GM12878 (cell line): Measurements from ENCODE around the gene PGBD5. TPM values are rescaled to one million over a fixed set of nuclear protein-coding genes. Genes with fewer than 3 reads are reported as not detected.

Source experiments
- ATAC-seq: fragments of 200-7000 bp; cut with Tn5 transposase; 3 replicates; pipeline ENCODE4 v1.9.1; 2020; ENCODE audit warnings: mild to moderate bottlenecking, moderate library complexity
- BruUV-seq: library from RNA; stranded (reverse); fragments of 400-500 nt; replicated peaks from 2 replicates; lab custom pipeline; 2021; lab: Mats Ljungman, UMichigan
- CTCF ChIA-PET: fragments of 300-600 bp; sonication (Branson Sonifier 250); formaldehyde crosslinking; extraction: SDS; loops from one replicate; lab custom pipeline; 2021; ENCODE audit warnings: inconsistent platforms; lab: Yijun Ruan, JAX
- POLR2A ChIA-PET: fragments of 350-600 bp; formaldehyde crosslinking; extraction: SDS; loops from one replicate; lab custom pipeline; 2021; ENCODE audit warnings: inconsistent platforms; lab: Charles Lee
- RAD21 ChIA-PET: fragments of 300-600 bp; sonication (Branson Sonifier 250); formaldehyde crosslinking; loops from one replicate; lab custom pipeline; 2023; ENCODE audit warnings: antibody characterized with exemption; ENCODE audit not compliant: unreplicated experiment; lab: Charles Lee
- SMC1A ChIA-PET: fragments of 300-600 bp; sonication (Branson Sonifier 250); formaldehyde crosslinking; loops from one replicate; lab custom pipeline; 2023; ENCODE audit not compliant: unreplicated experiment, uncharacterized antibody; lab: Charles Lee
- DNase-seq: peaks from one replicate; pipeline ENCODE4 v3.0.0-alpha.2; 2011; ENCODE audit warnings: low read depth, low spot score
- FAIRE-seq: peaks from 3 replicates; lab custom pipeline; 2011; peaks lifted over from hg19 to GRCh38; lab: Jason Lieb, UNC
- H2AFZ ChIP-seq: 2 replicates; pipeline ENCODE4 v1.6.0; 2011; ENCODE audit warnings: low read depth, low read length, control low read depth; ENCODE audit not compliant: control insufficient read depth
- H3K27ac ChIP-seq: 2 replicates; pipeline ENCODE4 v1.5.1; 2011; ENCODE audit warnings: control low read depth; ENCODE audit not compliant: control insufficient read depth, insufficient read depth
- H3K27me3 ChIP-seq, 2 experiments: replicated peaks in 1 of 2; 2 replicates each; pipeline versions ENCODE4 v1.6.0 to v1.6.1; 2011; ENCODE audit warnings: low read length in 1 of 2; ENCODE audit not compliant: control insufficient read depth in 2 of 2, insufficient read depth in 2 of 2
- H3K36me3 ChIP-seq, 2 experiments: 2 replicates each; pipeline ENCODE4 v1.5.1; 2011; ENCODE audit warnings: low read length in 1 of 2; ENCODE audit not compliant: control insufficient read depth in 2 of 2, insufficient read depth in 2 of 2
- H3K4me1 ChIP-seq: 2 replicates; pipeline ENCODE4 v1.6.1; 2011; ENCODE audit warnings: mild to moderate bottlenecking, low read length, moderate library complexity, mixed read lengths; ENCODE audit not compliant: control insufficient read depth, insufficient read depth
- H3K4me2 ChIP-seq: 2 replicates; pipeline ENCODE4 v1.6.0; 2011; ENCODE audit warnings: control low read depth; ENCODE audit not compliant: control insufficient read depth, insufficient read depth
- H3K4me3 ChIP-seq: fragments of 200-600 bp; sonication (generic); 2 replicates; pipeline ENCODE4 v1.5.1; 2016
- H3K79me2 ChIP-seq: 2 replicates; pipeline ENCODE4 v1.6.0; 2011; ENCODE audit warnings: low read length; ENCODE audit not compliant: control insufficient read depth, insufficient read depth
- H3K9ac ChIP-seq: 2 replicates; pipeline ENCODE4 v1.8.0; 2011; ENCODE audit warnings: low read length, control low read depth, mixed read lengths; ENCODE audit not compliant: control insufficient read depth, insufficient read depth
- H3K9me3 ChIP-seq: replicated peaks from 3 replicates; pipeline ENCODE4 v1.5.1; 2011; ENCODE audit warnings: mild to moderate bottlenecking, low read length; ENCODE audit not compliant: control insufficient read depth, insufficient read depth
- H4K20me1 ChIP-seq: 2 replicates; pipeline ENCODE4 v1.6.0; 2011; ENCODE audit not compliant: control insufficient read depth, insufficient read depth
- BHLHE40 ChIP-seq, 2 experiments: fragments of 450-650 bp in 1 of 2; IDR thresholded peaks; 2 replicates each; pipeline ENCODE4 v1.6.1; 2011 to 2017; ENCODE audit warnings: low read depth in 2 of 2, borderline replicate concordance in 1 of 2, improper control_type of control experiment in 1 of 2, low read length in 1 of 2, mild to moderate bottlenecking in 1 of 2
- CBX3 ChIP-seq: fragments of 200-600 bp; sonication (generic); IDR thresholded peaks from 2 replicates; pipeline ENCODE4 v1.6.1; 2016; ENCODE audit warnings: low read depth, borderline replicate concordance
- DPF2 ChIP-seq: fragments of 450-650 bp; IDR thresholded peaks from 2 replicates; pipeline ENCODE4 v1.6.1; 2017; ENCODE audit warnings: mild to moderate bottlenecking
- SMARCA5 ChIP-seq: fragments of 450-650 bp; IDR thresholded peaks from 2 replicates; pipeline ENCODE4 v1.6.1; 2017; ENCODE audit warnings: mild to moderate bottlenecking
- TBL1XR1 ChIP-seq: IDR thresholded peaks from 2 replicates; pipeline ENCODE4 v1.6.1; 2012; ENCODE audit warnings: low read depth, low read length, improper control_type of control experiment
- YBX1 ChIP-seq: fragments of 450-650 bp; IDR thresholded peaks from 2 replicates; pipeline ENCODE4 v1.6.1; 2016; ENCODE audit warnings: antibody characterized with exemption
- WGBS: methylation state at CpG from one replicate; pipeline ENCODE4 v1.1.6; 2016; ENCODE audit warnings: low lambda C conversion rate; ENCODE audit not compliant: insufficient replicate concordance, insufficient coverage; ENCODE audit errors: missing lambda C conversion rate; 5-methylcytosine and 5-hydroxymethylcytosine counted together
- in situ Hi-C: fragments of 300-500 bp; cut with MboI; formaldehyde crosslinking; loops from 9 replicates; pipeline ENCODE4 v1.14.3; 2018; ENCODE audit warnings: mixed read lengths
- intact Hi-C: fragments of 100-400 bp; cut with micrococcal nuclease; formaldehyde crosslinking; loops from one replicate; pipeline ENCODE4 v1.14.2; 2022; ENCODE audit not compliant: unreplicated experiment
- polyA plus RNA-seq, 11 experiments: library from polyadenylated mRNA; depleted of rRNA in 4 of 11; unstranded in 6 of 11; stranded (reverse) in 5 of 11; fragments of >200 nt; fragmentation: Nextera tagmentation in 4 of 11; fragmentation: Illumina TruSeq in 1 of 11; extraction: Ambion mirVana in 4 of 11; extraction: Trizol in 1 of 11; gene quantifications; 1 replicate in 1 of 11; 2 replicates in 10 of 11; pipeline versions ENCODE4 v1.2.1 to v1.2.3, GENCODE V29; 2011 to 2016; ENCODE audit warnings: inconsistent platforms in 2 of 11, missing spikeins in 2 of 11, low read depth in 1 of 11
- total RNA-seq, 4 experiments: library from RNA; depleted of rRNA in 3 of 4; stranded (reverse); fragments of >200 nt in 3 of 4; fragmentation: Illumina TruSeq in 1 of 4; extraction: Trizol in 1 of 4; gene quantifications; 2 replicates each; pipeline versions ENCODE4 v1.2.1 to v1.2.3, GENCODE V29; 2013 to 2021
- TF ChIP-seq, protein P1 (sequence below): fragments of 450-650 bp; IDR thresholded peaks from 2 replicates; pipeline ENCODE4 v1.6.1; 2017; ENCODE audit warnings: mild to moderate bottlenecking, moderate library complexity
- TF ChIP-seq, protein P2 (sequence below): IDR thresholded peaks from 2 replicates; pipeline ENCODE4 v1.6.1; 2011; ENCODE audit warnings: low read depth, low read length, improper control_type of control experiment, borderline replicate concordance
- TF ChIP-seq, protein P3 (sequence below): fragments of 450-650 bp; IDR thresholded peaks from 2 replicates; pipeline ENCODE4 v1.6.1; 2017; ENCODE audit warnings: mild to moderate bottlenecking, low read depth, inconsistent platforms; ENCODE audit not compliant: poor library complexity, severe bottlenecking
- TF ChIP-seq, protein P4 (sequence below): fragments of 450-650 bp; IDR thresholded peaks from 2 replicates; pipeline ENCODE4 v1.6.1; 2017; ENCODE audit warnings: antibody characterized with exemption, mild to moderate bottlenecking, moderate library complexity

PGBD5 gene
- total and polyA plus RNA-seq, 10 of the 15 experiments (the other 5 are each of a cell fraction or from before 2014, with no cell fraction given), result 0.03 TPM; not detected in 9

DNA sequence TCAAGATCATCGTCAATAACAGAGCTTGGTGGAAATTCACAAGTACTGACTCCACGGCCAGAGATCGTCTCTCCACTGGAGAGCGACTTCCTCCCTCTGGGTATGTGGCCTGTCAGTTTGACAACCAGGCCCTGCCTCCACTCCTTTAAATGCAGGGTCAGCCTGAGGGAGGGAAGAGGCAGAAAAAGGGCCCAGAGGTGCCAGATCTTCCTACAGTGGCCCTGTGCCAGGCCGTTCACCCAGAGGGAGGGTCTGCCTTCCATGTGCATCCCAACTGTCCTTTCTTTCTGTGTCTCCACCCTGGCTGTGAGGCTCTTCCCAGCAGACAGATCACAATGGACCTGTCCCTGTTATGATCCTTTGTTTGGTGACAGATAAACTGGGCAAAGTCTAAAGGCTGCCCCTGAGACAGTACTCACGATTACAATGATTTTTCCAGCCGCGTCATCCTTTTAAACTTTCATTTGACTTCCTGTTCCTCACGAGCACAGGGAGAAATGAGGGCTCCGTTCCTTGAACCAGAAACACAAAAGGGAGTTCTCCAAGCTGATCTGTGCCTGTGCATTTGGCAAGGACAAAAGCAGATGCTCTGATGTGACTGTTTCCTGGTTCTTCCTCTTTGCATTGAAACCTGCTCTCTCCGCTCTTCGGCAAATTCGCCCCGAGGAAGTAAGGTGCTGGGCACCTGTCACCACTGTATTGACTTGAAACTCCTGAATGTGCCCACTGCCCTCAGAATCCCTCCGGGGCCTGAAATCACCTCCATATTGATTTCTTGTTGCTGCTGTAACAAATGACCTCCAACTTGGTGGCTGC is 126.7 kb downstream of the PGBD5 start (continued):
- TF ChIP-seq, protein P1, sequence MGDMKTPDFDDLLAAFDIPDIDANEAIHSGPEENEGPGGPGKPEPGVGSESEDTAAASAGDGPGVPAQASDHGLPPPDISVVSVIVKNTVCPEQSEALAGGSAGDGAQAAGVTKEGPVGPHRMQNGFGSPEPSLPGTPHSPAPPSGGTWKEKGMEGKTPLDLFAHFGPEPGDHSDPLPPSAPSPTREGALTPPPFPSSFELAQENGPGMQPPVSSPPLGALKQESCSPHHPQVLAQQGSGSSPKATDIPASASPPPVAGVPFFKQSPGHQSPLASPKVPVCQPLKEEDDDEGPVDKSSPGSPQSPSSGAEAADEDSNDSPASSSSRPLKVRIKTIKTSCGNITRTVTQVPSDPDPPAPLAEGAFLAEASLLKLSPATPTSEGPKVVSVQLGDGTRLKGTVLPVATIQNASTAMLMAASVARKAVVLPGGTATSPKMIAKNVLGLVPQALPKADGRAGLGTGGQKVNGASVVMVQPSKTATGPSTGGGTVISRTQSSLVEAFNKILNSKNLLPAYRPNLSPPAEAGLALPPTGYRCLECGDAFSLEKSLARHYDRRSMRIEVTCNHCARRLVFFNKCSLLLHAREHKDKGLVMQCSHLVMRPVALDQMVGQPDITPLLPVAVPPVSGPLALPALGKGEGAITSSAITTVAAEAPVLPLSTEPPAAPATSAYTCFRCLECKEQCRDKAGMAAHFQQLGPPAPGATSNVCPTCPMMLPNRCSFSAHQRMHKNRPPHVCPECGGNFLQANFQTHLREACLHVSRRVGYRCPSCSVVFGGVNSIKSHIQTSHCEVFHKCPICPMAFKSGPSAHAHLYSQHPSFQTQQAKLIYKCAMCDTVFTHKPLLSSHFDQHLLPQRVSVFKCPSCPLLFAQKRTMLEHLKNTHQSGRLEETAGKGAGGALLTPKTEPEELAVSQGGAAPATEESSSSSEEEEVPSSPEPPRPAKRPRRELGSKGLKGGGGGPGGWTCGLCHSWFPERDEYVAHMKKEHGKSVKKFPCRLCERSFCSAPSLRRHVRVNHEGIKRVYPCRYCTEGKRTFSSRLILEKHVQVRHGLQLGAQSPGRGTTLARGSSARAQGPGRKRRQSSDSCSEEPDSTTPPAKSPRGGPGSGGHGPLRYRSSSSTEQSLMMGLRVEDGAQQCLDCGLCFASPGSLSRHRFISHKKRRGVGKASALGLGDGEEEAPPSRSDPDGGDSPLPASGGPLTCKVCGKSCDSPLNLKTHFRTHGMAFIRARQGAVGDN, result no peak
- no peak for TF ChIP-seq DPF2

DNA sequence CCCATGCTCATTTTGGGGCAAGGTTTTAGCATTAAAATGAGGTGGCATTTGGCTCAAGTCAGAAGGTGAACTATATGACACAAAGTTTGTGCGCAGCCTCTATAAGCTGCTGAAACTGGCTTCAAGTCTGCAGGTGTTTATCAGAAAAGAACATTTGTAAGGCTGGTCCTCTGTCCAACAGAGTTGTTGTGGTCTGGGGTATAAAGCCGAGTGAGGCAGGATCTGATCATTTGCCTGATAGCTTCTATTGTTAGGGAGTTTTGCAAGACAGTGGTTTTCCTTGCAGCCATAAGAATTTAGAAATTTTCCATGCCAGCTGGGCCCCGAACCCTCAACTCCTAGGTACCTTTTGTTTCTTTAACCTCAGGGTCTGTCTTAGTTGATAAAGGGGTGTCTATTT is 130.8 kb downstream of the PGBD5 start:
- Histone ChIP-seq H3K9me3 (no peaks in the 10 kb centered on the region; the same call in 2 of the 3 replicates), H3K4me1 (no peaks in the 10 kb centered on the region), H3K79me2 (no peaks in the 10 kb centered on the region), H3K27ac (no peak overlapping the region), H3K27me3 (no peaks in the 10 kb centered on the region; a peak in 1 of 4 replicates), H2AFZ (no peak overlapping the region), H3K36me3 (no peaks in the 10 kb centered on the region), H3K4me2 (no peak overlapping the region), H3K4me3 (no peak overlapping the region), H3K9ac (no peak overlapping the region), H4K20me1 (no peaks in the 10 kb centered on the region)
- in situ Hi-C loops, result no loop called here
- 28% methylated on average over 3 of the region's 3 CpGs for WGBS
- ChIA-PET SMC1A (no interaction called here), POLR2A (no interaction called here), CTCF (no interaction called here), RAD21 (no interaction called here)
- DNase-seq, result no peak
- no peak for ATAC-seq
- BruUV-seq, result no TSS peak
- intact Hi-C loops, result no loop called here
- no peak for FAIRE-seq
- TF ChIP-seq, protein P2, sequence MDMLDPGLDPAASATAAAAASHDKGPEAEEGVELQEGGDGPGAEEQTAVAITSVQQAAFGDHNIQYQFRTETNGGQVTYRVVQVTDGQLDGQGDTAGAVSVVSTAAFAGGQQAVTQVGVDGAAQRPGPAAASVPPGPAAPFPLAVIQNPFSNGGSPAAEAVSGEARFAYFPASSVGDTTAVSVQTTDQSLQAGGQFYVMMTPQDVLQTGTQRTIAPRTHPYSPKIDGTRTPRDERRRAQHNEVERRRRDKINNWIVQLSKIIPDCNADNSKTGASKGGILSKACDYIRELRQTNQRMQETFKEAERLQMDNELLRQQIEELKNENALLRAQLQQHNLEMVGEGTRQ, result no peak
- no peak for TF ChIP-seq BHLHE40 (IDR thresholded peaks at IDR 0.05; ENCODE audit: borderline replicate concordance in 1 of 2, low read depth in 2 of 2, low read length in 1 of 2)
- TF ChIP-seq, protein P3, sequence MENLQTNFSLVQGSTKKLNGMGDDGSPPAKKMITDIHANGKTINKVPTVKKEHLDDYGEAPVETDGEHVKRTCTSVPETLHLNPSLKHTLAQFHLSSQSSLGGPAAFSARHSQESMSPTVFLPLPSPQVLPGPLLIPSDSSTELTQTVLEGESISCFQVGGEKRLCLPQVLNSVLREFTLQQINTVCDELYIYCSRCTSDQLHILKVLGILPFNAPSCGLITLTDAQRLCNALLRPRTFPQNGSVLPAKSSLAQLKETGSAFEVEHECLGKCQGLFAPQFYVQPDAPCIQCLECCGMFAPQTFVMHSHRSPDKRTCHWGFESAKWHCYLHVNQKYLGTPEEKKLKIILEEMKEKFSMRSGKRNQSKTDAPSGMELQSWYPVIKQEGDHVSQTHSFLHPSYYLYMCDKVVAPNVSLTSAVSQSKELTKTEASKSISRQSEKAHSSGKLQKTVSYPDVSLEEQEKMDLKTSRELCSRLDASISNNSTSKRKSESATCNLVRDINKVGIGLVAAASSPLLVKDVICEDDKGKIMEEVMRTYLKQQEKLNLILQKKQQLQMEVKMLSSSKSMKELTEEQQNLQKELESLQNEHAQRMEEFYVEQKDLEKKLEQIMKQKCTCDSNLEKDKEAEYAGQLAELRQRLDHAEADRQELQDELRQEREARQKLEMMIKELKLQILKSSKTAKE, result no peak
- TF ChIP-seq SMARCA5, result no peak
- TF ChIP-seq TBL1XR1, result no peak
- TF ChIP-seq, protein P4, sequence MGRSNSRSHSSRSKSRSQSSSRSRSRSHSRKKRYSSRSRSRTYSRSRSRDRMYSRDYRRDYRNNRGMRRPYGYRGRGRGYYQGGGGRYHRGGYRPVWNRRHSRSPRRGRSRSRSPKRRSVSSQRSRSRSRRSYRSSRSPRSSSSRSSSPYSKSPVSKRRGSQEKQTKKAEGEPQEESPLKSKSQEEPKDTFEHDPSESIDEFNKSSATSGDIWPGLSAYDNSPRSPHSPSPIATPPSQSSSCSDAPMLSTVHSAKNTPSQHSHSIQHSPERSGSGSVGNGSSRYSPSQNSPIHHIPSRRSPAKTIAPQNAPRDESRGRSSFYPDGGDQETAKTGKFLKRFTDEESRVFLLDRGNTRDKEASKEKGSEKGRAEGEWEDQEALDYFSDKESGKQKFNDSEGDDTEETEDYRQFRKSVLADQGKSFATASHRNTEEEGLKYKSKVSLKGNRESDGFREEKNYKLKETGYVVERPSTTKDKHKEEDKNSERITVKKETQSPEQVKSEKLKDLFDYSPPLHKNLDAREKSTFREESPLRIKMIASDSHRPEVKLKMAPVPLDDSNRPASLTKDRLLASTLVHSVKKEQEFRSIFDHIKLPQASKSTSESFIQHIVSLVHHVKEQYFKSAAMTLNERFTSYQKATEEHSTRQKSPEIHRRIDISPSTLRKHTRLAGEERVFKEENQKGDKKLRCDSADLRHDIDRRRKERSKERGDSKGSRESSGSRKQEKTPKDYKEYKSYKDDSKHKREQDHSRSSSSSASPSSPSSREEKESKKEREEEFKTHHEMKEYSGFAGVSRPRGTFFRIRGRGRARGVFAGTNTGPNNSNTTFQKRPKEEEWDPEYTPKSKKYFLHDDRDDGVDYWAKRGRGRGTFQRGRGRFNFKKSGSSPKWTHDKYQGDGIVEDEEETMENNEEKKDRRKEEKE, result no peak
- no peak for TF ChIP-seq YBX1
- TF ChIP-seq CBX3, result no peak
